GM12878 (cell line): ENCODE data around the gene ADSL. TPM values are rescaled to one million over a fixed set of nuclear protein-coding genes. Genes with fewer than 3 reads are reported as not detected.

Experiments
- CBFB ChIP-seq: IDR thresholded peaks from 2 replicates; pipeline ENCODE4 v1.6.1; 2016; ENCODE audit warnings: antibody characterized with exemption, low read depth
- CHD1 ChIP-seq: IDR thresholded peaks from 2 replicates; pipeline ENCODE4 v1.6.1; 2012; ENCODE audit warnings: low read depth, low read length, improper control_type of control experiment
- ESRRA ChIP-seq: IDR thresholded peaks from 2 replicates; pipeline ENCODE4 v1.6.1; 2012; ENCODE audit warnings: mild to moderate bottlenecking, low read length, improper control_type of control experiment
- EZH2 ChIP-seq: IDR thresholded peaks from 2 replicates; pipeline ENCODE4 v1.6.1; 2012; ENCODE audit warnings: low read depth, mild to moderate bottlenecking, control low read depth, inconsistent platforms, low read length, borderline replicate concordance; ENCODE audit not compliant: control insufficient read depth
- FOS ChIP-seq: IDR thresholded peaks from 3 replicates; pipeline ENCODE4 v1.6.1; 2011; ENCODE audit warnings: borderline replicate concordance; ENCODE audit not compliant: insufficient read length; ENCODE audit errors: extremely low read depth
- FOXK2 ChIP-seq: fragments of 450-650 bp; IDR thresholded peaks from 2 replicates; pipeline ENCODE4 v1.6.1; 2017; ENCODE audit warnings: mild to moderate bottlenecking, moderate library complexity
- FOXM1 ChIP-seq: IDR thresholded peaks from 2 replicates; pipeline ENCODE4 v1.6.1; 2012; ENCODE audit warnings: low read depth, mild to moderate bottlenecking, inconsistent platforms, low read length, moderate library complexity
- GATAD2B ChIP-seq: fragments of 450-650 bp; conservative IDR thresholded peaks from 2 replicates; pipeline ENCODE4 v1.6.1; 2017; ENCODE audit warnings: low read depth, mild to moderate bottlenecking, moderate library complexity
- HCFC1 ChIP-seq: fragments of 150-350 bp; IDR thresholded peaks from 2 replicates; pipeline ENCODE4 v1.6.1; 2014; ENCODE audit warnings: low read length
- IKZF2 ChIP-seq, 2 experiments: fragments of 450-650 bp; IDR thresholded peaks; 2 replicates each; pipeline ENCODE4 v1.6.1; 2017; ENCODE audit warnings: mild to moderate bottlenecking in 2 of 2, moderate library complexity in 2 of 2
- IRF4 ChIP-seq: IDR thresholded peaks from 2 replicates; pipeline ENCODE4 v1.6.1; 2011; ENCODE audit warnings: low read depth, low read length
- MYB ChIP-seq: fragments of 150-350 bp; IDR thresholded peaks from 2 replicates; pipeline ENCODE4 v1.6.1; 2014; ENCODE audit warnings: mild to moderate bottlenecking, low read depth, low read length, borderline replicate concordance
- NFXL1 ChIP-seq: fragments of 450-650 bp; IDR thresholded peaks from 2 replicates; pipeline ENCODE4 v1.6.1; 2017; ENCODE audit warnings: antibody characterized with exemption, mild to moderate bottlenecking, borderline replicate concordance
- RELA ChIP-seq: fragments of 450-650 bp; IDR thresholded peaks from 2 replicates; pipeline ENCODE4 v1.8.0; 2014; ENCODE audit warnings: borderline replicate concordance; ENCODE audit not compliant: partially characterized antibody
- SIN3A ChIP-seq: IDR thresholded peaks from 2 replicates; pipeline ENCODE4 v1.6.1; 2012; ENCODE audit warnings: low read depth, low read length, improper control_type of control experiment
- TCF3 ChIP-seq: IDR thresholded peaks from 2 replicates; pipeline ENCODE4 v1.6.1; 2012; ENCODE audit warnings: low read depth, mild to moderate bottlenecking, low read length, borderline replicate concordance; ENCODE audit not compliant: insufficient read depth
- WRNIP1 ChIP-seq: IDR thresholded peaks from 2 replicates; pipeline ENCODE4 v1.6.1; 2011; ENCODE audit warnings: low read depth, low read length, improper control_type of control experiment, borderline replicate concordance
- ZNF217 ChIP-seq: fragments of 450-650 bp; IDR thresholded peaks from 2 replicates; pipeline ENCODE4 v1.6.1; 2017; ENCODE audit warnings: antibody characterized with exemption, mild to moderate bottlenecking
- polyA plus RNA-seq, 11 experiments: library from polyadenylated mRNA; depleted of rRNA in 4 of 11; unstranded in 6 of 11; stranded (reverse) in 5 of 11; fragments of >200 nt; fragmentation: Nextera tagmentation in 4 of 11; fragmentation: Illumina TruSeq in 1 of 11; extraction: Ambion mirVana in 4 of 11; extraction: Trizol in 1 of 11; gene quantifications; 1 replicate in 1 of 11; 2 replicates in 10 of 11; pipeline versions ENCODE4 v1.2.1 to v1.2.3, GENCODE V29; 2011 to 2016; ENCODE audit warnings: inconsistent platforms in 2 of 11, missing spikeins in 2 of 11, low read depth in 1 of 11
- total RNA-seq, 4 experiments: library from RNA; depleted of rRNA in 3 of 4; stranded (reverse); fragments of >200 nt in 3 of 4; fragmentation: Illumina TruSeq in 1 of 4; extraction: Trizol in 1 of 4; gene quantifications; 2 replicates each; pipeline versions ENCODE4 v1.2.1 to v1.2.3, GENCODE V29; 2013 to 2021
- TF ChIP-seq, protein P1 (sequence below): IDR thresholded peaks from 2 replicates; pipeline ENCODE4 v1.6.1; 2012; ENCODE audit warnings: mild to moderate bottlenecking, low read depth, low read length
- TF ChIP-seq, protein P2 (sequence below): fragments of 450-650 bp; IDR thresholded peaks from 2 replicates; pipeline ENCODE4 v1.6.1; 2017; ENCODE audit warnings: mild to moderate bottlenecking
- TF ChIP-seq, protein P3 (sequence below): fragments of 450-650 bp; IDR thresholded peaks from 2 replicates; pipeline ENCODE4 v1.6.1; 2016; ENCODE audit warnings: mild to moderate bottlenecking, moderate library complexity, borderline replicate concordance

ADSL gene
- total and polyA plus RNA-seq, 10 of the 15 experiments (the other 5 are each of a cell fraction or from before 2014, with no cell fraction given), result 126 to 313 (median 143) TPM

DNA sequence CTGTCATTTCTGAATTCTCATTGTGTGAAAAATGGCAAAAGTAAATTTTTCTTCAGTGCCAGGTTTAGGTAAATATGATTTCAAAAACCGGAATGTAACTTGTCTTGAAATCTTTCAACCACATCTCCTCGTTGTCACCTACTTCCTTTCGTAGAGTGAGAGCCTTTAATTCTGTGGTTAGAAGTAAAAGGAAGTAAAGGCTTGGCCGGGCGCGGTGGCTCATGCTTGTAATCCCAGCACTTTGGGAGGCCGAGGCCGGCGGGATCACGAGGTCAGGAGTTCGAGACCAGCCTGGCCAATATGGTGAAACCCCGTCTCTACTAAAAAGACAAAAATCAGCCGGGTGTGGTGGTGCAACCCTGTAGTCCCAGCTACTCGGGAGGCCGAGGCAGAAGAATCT lies 53.9 kb downstream of the ADSL start (continued):
- no peak for TF ChIP-seq FOXM1
- TF ChIP-seq SIN3A, result no peak
- TF ChIP-seq RELA, result no peak
- TF ChIP-seq, protein P1, sequence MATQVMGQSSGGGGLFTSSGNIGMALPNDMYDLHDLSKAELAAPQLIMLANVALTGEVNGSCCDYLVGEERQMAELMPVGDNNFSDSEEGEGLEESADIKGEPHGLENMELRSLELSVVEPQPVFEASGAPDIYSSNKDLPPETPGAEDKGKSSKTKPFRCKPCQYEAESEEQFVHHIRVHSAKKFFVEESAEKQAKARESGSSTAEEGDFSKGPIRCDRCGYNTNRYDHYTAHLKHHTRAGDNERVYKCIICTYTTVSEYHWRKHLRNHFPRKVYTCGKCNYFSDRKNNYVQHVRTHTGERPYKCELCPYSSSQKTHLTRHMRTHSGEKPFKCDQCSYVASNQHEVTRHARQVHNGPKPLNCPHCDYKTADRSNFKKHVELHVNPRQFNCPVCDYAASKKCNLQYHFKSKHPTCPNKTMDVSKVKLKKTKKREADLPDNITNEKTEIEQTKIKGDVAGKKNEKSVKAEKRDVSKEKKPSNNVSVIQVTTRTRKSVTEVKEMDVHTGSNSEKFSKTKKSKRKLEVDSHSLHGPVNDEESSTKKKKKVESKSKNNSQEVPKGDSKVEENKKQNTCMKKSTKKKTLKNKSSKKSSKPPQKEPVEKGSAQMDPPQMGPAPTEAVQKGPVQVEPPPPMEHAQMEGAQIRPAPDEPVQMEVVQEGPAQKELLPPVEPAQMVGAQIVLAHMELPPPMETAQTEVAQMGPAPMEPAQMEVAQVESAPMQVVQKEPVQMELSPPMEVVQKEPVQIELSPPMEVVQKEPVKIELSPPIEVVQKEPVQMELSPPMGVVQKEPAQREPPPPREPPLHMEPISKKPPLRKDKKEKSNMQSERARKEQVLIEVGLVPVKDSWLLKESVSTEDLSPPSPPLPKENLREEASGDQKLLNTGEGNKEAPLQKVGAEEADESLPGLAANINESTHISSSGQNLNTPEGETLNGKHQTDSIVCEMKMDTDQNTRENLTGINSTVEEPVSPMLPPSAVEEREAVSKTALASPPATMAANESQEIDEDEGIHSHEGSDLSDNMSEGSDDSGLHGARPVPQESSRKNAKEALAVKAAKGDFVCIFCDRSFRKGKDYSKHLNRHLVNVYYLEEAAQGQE, result no peak
- TF ChIP-seq NFXL1, result no peak
- no peak for TF ChIP-seq HCFC1
- peak; percentile 58 to 60; a peak in 2 of 4 replicates for TF ChIP-seq IKZF2 (IDR thresholded peaks at IDR 0.05)
- TF ChIP-seq TCF3, result no peak
- TF ChIP-seq, protein P2, sequence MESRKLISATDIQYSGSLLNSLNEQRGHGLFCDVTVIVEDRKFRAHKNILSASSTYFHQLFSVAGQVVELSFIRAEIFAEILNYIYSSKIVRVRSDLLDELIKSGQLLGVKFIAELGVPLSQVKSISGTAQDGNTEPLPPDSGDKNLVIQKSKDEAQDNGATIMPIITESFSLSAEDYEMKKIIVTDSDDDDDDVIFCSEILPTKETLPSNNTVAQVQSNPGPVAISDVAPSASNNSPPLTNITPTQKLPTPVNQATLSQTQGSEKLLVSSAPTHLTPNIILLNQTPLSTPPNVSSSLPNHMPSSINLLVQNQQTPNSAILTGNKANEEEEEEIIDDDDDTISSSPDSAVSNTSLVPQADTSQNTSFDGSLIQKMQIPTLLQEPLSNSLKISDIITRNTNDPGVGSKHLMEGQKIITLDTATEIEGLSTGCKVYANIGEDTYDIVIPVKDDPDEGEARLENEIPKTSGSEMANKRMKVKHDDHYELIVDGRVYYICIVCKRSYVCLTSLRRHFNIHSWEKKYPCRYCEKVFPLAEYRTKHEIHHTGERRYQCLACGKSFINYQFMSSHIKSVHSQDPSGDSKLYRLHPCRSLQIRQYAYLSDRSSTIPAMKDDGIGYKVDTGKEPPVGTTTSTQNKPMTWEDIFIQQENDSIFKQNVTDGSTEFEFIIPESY, result no peak
- TF ChIP-seq MYB, result no peak
- TF ChIP-seq CBFB, result peak; percentile 42; the same call in 1 of the 2 replicates
- TF ChIP-seq, protein P3, sequence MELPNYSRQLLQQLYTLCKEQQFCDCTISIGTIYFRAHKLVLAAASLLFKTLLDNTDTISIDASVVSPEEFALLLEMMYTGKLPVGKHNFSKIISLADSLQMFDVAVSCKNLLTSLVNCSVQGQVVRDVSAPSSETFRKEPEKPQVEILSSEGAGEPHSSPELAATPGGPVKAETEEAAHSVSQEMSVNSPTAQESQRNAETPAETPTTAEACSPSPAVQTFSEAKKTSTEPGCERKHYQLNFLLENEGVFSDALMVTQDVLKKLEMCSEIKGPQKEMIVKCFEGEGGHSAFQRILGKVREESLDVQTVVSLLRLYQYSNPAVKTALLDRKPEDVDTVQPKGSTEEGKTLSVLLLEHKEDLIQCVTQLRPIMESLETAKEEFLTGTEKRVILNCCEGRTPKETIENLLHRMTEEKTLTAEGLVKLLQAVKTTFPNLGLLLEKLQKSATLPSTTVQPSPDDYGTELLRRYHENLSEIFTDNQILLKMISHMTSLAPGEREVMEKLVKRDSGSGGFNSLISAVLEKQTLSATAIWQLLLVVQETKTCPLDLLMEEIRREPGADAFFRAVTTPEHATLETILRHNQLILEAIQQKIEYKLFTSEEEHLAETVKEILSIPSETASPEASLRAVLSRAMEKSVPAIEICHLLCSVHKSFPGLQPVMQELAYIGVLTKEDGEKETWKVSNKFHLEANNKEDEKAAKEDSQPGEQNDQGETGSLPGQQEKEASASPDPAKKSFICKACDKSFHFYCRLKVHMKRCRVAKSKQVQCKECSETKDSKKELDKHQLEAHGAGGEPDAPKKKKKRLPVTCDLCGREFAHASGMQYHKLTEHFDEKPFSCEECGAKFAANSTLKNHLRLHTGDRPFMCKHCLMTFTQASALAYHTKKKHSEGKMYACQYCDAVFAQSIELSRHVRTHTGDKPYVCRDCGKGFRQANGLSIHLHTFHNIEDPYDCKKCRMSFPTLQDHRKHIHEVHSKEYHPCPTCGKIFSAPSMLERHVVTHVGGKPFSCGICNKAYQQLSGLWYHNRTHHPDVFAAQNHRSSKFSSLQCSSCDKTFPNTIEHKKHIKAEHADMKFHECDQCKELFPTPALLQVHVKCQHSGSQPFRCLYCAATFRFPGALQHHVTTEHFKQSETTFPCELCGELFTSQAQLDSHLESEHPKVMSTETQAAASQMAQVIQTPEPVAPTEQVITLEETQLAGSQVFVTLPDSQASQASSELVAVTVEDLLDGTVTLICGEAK, result no peak
- TF ChIP-seq FOXK2, result no peak
- TF ChIP-seq WRNIP1, result no peak
- TF ChIP-seq CHD1, result no peak
- no peak for TF ChIP-seq GATAD2B
- no peak for TF ChIP-seq EZH2
- no peak for TF ChIP-seq IRF4
- peak; percentile 85 for TF ChIP-seq ZNF217
- no peak for TF ChIP-seq ESRRA
- no peak for TF ChIP-seq FOS
